HEK293T (cell line): Measurements from ENCODE around the gene COL26A1.

Experiments
- BHLHE40 ChIP-seq: fragments of 450-650 bp; IDR thresholded peaks from 2 replicates; pipeline ENCODE4 v1.6.1; 2016; ENCODE audit warnings: mild to moderate bottlenecking, moderate library complexity, borderline replicate concordance
- ELF4 ChIP-seq: fragments of 450-650 bp; IDR thresholded peaks from 2 replicates; pipeline ENCODE4 v1.6.1; 2017; ENCODE audit warnings: antibody characterized with exemption
- FOXA1 ChIP-seq: fragments of 450-650 bp; IDR thresholded peaks from 2 replicates; pipeline ENCODE4 v1.6.1; 2016; ENCODE audit warnings: mild to moderate bottlenecking
- FOXK2 ChIP-seq: fragments of 450-650 bp; IDR thresholded peaks from 2 replicates; pipeline ENCODE4 v1.6.1; 2016; ENCODE audit warnings: mild to moderate bottlenecking
- FOXM1 ChIP-seq: fragments of 450-650 bp; IDR thresholded peaks from 2 replicates; pipeline ENCODE4 v1.6.1; 2017; ENCODE audit warnings: mild to moderate bottlenecking, borderline replicate concordance
- HDGF ChIP-seq: fragments of 450-650 bp; IDR thresholded peaks from 2 replicates; pipeline ENCODE4 v1.6.1; 2017; ENCODE audit warnings: antibody characterized with exemption, borderline replicate concordance
- L3MBTL2 ChIP-seq: fragments of 450-650 bp; conservative IDR thresholded peaks from 2 replicates; pipeline ENCODE4 v1.6.1; 2016; ENCODE audit warnings: mild to moderate bottlenecking
- SP1 ChIP-seq: fragments of 450-650 bp; IDR thresholded peaks from 2 replicates; pipeline ENCODE4 v1.6.1; 2017
- SUZ12 ChIP-seq: fragments of 450-650 bp; IDR thresholded peaks from 2 replicates; pipeline ENCODE4 v1.6.1; 2016; ENCODE audit warnings: mild to moderate bottlenecking
- TARDBP ChIP-seq: fragments of 450-650 bp; IDR thresholded peaks from 2 replicates; pipeline ENCODE4 v1.6.1; 2016
- ZNF384 ChIP-seq: fragments of 450-650 bp; IDR thresholded peaks from 2 replicates; pipeline ENCODE4 v1.6.1; 2016
- TF ChIP-seq, protein P1 (sequence below): fragments of 450-650 bp; IDR thresholded peaks from 2 replicates; pipeline ENCODE4 v1.6.1; 2016

DNA sequence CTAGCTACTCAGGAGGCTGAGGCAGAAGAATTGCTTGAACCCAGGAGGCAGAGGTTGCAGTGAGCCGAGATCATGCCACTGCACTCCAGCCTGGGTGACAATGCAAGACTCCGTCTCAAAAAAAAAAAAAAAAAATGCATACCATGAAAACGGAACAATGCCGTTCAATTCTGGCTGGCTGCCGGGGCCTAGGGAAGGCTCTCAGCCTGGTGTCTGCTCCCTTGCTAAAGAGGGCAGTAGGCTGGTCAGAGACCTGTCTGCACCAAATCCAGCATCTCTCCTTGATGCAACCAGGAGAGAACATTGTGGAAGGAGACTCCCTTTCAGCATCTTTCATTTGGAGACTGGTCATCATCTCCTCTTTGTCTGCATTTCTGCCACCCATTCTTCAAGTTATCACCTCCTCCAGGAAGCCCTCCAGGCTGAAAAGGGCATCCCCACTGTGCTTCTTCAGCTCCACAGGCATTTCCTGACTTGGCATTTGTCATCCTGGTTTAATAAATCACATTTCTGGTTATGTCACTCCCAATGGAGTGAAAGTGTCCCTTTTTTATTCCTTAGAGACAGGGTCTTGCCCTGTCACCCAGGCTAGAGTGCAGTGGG lies 241.8 kb downstream of the COL26A1 start:
- TF ChIP-seq SP1 (no peak), FOXA1 (no peak), FOXM1 (no peak), FOXK2 (no peak), ZNF384 (no peak), HDGF (no peak), SUZ12 (no peak), ELF4 (no peak), L3MBTL2 (no peak), BHLHE40 (no peak), TARDBP (no peak)
- TF ChIP-seq, protein P1, sequence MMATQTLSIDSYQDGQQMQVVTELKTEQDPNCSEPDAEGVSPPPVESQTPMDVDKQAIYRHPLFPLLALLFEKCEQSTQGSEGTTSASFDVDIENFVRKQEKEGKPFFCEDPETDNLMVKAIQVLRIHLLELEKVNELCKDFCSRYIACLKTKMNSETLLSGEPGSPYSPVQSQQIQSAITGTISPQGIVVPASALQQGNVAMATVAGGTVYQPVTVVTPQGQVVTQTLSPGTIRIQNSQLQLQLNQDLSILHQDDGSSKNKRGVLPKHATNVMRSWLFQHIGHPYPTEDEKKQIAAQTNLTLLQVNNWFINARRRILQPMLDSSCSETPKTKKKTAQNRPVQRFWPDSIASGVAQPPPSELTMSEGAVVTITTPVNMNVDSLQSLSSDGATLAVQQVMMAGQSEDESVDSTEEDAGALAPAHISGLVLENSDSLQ = no peak
